Activated CD8-positive, alpha-beta memory T cell treated with anti-CD3 and anti-CD28 coated beads, Interleukin-2, amount 50 U/mL, for 1 hour (primary cell): Measurements from ENCODE around the gene GCKR.
"Not testable (repeated sequence)": the region's sequence is repeated elsewhere in the genome, so short reads cannot be mapped to it uniquely, and the experiment has no call there.

Experiments used
- DNase-seq: peaks from one replicate; pipeline ENCODE4 v3.0.0-alpha.2; 2020; ENCODE audit errors: extremely low read depth

Gene GCKR

GRCh38 chr2:27518113-27518781 is 21.6 kb downstream of the GCKR start:
- DNase-seq = no peak

DNA sequence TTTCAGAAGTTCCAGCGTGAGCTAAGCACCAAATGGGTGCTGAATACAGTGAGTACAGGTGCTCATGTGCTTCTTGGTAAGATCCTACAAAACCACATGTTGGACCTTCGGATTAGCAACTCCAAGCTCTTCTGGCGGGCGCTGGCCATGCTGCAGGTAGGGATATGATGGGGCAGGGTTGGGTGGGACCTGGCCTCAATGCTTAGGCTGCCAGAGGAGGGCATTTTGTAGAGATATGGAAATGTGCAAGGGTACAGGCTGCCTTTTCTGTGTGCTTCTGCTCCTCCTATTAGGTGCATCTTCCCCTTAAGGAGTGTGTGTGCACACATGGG is 22.1 kb downstream of the GCKR start:
- no peak for DNase-seq

- no peak for DNase-seq
Observed at GRCh38 chr2:27520316-27520715, 23.7 kb downstream of the GCKR start.

DNA sequence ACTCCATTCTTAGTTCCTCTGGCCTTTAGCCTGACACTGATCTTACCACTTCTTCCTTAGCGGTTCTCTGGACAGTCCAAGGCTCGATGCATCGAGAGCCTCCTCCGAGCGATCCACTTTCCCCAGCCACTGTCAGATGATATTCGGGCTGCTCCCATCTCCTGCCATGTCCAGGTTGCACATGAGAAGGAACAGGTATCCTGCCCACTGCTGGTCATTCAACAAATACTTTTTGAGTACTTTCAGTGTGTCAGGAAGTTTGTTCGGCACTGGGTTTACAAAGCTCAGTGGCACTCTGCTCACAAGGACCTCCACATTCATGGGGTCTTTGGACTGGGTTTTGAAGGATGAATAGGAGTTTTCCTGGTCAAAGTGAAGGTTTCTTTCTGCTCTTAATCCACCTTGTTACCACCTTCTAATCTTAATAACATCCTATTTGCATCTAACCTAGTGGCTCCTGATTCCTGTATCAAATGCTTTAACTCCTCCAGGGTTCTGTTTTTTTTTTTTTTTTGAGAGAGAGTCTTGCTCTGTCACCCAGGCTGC is 25.8 kb downstream of the GCKR start:
- DNase-seq = no peak

- no peak for DNase-seq
Observed at GRCh38 chr2:27527182-27527581, 30.5 kb downstream of the GCKR start.

GRCh38 chr2:27531983-27532382 is 35.3 kb downstream of the GCKR start:
- no peak for DNase-seq

- DNase-seq = no peak
Observed at GRCh38 chr2:27537287-27537686, 40.6 kb downstream of the GCKR start.

- not testable (repeated sequence) for DNase-seq
Observed at GRCh38 chr2:27538839-27539450, 42.3 kb downstream of the GCKR start.

DNA sequence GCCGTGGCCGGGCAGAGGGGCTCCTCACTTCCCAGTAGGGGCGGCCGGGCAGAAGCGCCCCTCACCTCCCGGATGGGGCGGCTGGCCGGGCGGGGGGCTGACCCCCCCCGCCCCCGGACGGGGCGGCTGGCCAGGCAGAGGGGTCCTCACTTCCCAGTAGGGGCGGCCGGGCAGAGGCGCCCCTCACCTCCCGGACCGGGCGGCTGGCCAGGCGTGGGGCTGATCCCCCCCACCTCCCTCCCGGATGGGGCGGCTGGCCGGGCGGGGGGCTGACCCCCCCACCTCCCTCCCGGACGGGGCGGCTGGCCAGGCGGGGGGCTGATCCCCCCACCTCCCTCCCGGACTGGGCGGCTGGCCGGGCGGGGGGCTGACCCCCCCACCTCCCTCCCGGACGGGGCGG is 43.0 kb downstream of the GCKR start:
- DNase-seq = not testable (repeated sequence)

- DNase-seq = no peak
Observed at GRCh38 chr2:27544143-27544821, 47.6 kb downstream of the GCKR start.

DNA sequence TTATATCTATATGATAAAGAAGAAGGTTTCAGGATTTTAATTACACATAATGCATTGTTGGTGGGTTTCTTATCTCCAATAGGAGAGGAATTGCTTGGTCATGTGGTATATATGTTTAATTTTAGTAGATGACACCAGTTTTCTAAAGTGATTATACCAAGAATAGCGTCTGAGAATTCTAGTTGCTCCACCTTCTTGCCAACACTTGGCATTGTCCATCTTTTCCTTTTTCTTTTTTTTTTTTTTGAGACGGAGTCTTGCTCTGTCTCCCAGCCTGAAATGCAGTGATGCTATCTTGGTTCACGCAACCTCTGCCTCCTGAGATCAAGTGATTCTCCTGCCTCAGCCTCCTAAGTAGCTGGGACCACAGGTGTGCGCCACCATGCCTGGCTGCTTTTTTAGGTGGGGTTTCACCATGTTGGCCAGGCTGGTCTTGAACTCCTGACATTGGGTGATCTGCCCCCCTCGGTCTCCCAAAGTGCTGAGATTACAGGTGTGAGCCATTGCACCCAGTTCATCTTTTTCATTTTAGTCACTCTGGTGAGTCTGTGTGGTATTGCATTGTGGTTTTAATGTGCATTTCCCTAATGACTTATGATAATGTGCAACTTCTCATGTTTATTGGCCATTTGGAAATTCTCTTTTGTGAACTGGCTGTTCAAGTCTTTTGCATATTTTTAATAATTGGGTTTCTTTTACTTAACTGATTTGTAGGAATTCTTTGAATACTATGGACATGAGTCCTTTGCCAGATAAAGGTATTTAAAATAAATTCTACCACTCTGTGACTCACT is 48.9 kb downstream of the GCKR start:
- DNase-seq = no peak

DNA sequence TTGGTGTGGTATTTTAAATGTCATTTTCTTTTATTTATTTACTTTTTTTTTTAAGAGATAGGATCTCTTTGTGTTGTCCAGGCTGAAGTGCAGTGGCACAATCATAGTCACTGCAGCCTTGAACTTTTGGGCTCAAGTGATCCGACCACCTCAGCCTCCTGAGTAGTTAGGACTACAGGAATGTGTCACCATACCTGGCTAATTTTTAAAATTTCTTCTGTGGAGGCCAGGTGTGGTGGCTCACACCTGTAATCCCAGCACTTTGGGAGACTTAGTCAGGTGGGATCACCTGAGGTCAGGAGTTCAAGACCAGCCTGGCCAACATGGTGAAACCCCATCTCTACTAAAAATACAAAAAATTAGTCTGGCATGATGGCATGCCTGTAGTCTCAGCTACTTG is 52.7 kb downstream of the GCKR start:
- no peak for DNase-seq

GRCh38 chr2:27551514-27551913 is 54.9 kb downstream of the GCKR start:
- DNase-seq = no peak

GRCh38 chr2:27552941-27553340 is 56.3 kb downstream of the GCKR start:
- no peak for DNase-seq

GRCh38 chr2:27554451-27554850 is 57.8 kb downstream of the GCKR start:
- not testable (repeated sequence) for DNase-seq

GRCh38 chr2:27559228-27559627 is 62.6 kb downstream of the GCKR start:
- no peak for DNase-seq

GRCh38 chr2:27561060-27561459 is 64.4 kb downstream of the GCKR start:
- DNase-seq = no peak

GRCh38 chr2:27566628-27567027 is 70.0 kb downstream of the GCKR start:
- no peak for DNase-seq

DNA sequence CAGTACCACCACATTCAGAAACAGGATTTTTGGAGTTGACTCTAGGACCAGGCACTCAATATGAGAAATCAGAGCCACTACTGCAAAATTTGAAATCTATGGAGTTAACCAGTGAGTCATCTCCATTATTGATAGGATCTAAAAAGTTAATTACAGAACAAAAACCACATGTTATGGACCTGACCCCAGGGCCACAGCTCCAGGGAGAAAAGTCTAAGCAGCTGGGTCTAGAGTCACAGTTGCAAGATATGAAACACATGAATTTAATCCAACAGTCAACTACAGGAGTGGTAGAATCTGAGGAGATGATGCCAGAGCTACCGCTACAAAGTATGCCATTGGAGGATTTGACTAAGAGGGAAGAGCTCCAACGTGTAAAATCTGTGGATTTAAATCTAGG is 72.8 kb downstream of the GCKR start:
- no peak for DNase-seq

GRCh38 chr2:27571197-27571596 is 74.6 kb downstream of the GCKR start:
- no peak for DNase-seq

- no peak for DNase-seq
Observed at GRCh38 chr2:27571681-27572080, 75.0 kb downstream of the GCKR start.

DNA sequence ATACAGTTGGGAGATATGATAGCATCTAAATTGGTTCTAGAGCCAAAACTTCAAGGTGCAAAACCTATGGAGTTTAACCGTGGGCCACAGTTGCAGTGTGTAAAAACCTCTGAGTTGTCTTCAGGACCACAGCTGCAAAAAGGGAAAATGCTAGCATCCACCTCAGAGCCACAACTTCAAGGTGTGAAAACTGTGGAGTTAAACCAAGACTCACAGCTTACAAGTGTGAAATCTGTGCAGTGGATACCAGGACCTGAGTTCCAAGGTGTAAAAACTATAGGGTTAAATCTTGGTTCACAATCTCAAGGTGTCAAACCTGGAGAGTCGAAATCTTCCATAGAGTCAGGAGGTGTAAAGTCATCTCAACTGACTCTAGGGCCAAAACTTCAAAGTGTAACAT is 75.8 kb downstream of the GCKR start:
- DNase-seq = no peak
